Prostate gland (tissue), 2 donors: Measurements from ENCODE around the gene TTBK2. TPM values are rescaled to one million over a fixed set of nuclear protein-coding genes. Genes with fewer than 3 reads are reported as not detected.

Source experiments
- DNase-seq: peaks from one replicate; pipeline ENCODE4 v3.0.0-alpha.2; 2019; ENCODE audit warnings: low spot score
- H3K27ac ChIP-seq, 2 donors: fragments of 200-600 bp; sonication (generic); 2 replicates each; pipeline ENCODE4 v1.5.1; 2017 to 2019
- H3K27me3 ChIP-seq: fragments of 200-600 bp; sonication (generic); replicated peaks from 2 replicates; pipeline ENCODE4 v1.5.1; 2019; ENCODE audit not compliant: insufficient read depth
- H3K36me3 ChIP-seq, 2 donors: fragments of 200-600 bp; sonication (generic); 1 replicate in 1 of 2; 2 replicates in 1 of 2; pipeline versions ENCODE4 v1.5.1 to v1.8.1; 2017 to 2019
- H3K4me1 ChIP-seq: fragments of 200-600 bp; sonication (generic); replicated peaks from 2 replicates; pipeline ENCODE4 v1.5.1; 2019
- H3K4me3 ChIP-seq, 2 donors: fragments of 200-600 bp; sonication (generic); 2 replicates each; pipeline ENCODE4 v1.5.1; 2017 to 2019
- H3K9me3 ChIP-seq: fragments of 200-600 bp; sonication (generic); 2 replicates; pipeline ENCODE4 v1.5.1; 2017
- POLR2A ChIP-seq: fragments of 450-650 bp; IDR thresholded peaks from one replicate; pipeline ENCODE4 v1.6.1; 2016; ENCODE audit warnings: antibody characterized with exemption, mild to moderate bottlenecking
- POLR2AphosphoS5 ChIP-seq: sonication (generic); formaldehyde crosslinking; IDR thresholded peaks from one replicate; pipeline ENCODE4 v1.6.1; 2017; ENCODE audit warnings: antibody characterized with exemption
- WGBS: methylation state at CpG from one replicate; pipeline ENCODE4 v1.1.5; 2018; 5-methylcytosine and 5-hydroxymethylcytosine counted together
- intact Hi-C: fragments of 100-400 bp; cut with DNase I; formaldehyde crosslinking; loops from one replicate; pipeline ENCODE4 v1.14.2; 2022
- total RNA-seq, 2 donors: library from RNA; depleted of rRNA; stranded (reverse); fragments of >200 nt; gene quantifications; one replicate each; pipeline ENCODE4 v1.1.0, GENCODE V29; 2016
- TF ChIP-seq, protein P1 (sequence below), 4 experiments: fragments of 200-600 bp in 2 of 4; fragments of 450-650 bp in 2 of 4; sonication (generic) in 2 of 4; IDR thresholded peaks; 1 replicate in 3 of 4; 2 replicates in 1 of 4; pipeline ENCODE4 v1.5.1; 2016 to 2019; ENCODE audit warnings: antibody characterized with exemption in 4 of 4, mild to moderate bottlenecking in 2 of 4, moderate library complexity in 2 of 4

The TTBK2 gene
- total RNA-seq, 2 donors from 2014 or later = 20.4 to 30.3 TPM

DNA sequence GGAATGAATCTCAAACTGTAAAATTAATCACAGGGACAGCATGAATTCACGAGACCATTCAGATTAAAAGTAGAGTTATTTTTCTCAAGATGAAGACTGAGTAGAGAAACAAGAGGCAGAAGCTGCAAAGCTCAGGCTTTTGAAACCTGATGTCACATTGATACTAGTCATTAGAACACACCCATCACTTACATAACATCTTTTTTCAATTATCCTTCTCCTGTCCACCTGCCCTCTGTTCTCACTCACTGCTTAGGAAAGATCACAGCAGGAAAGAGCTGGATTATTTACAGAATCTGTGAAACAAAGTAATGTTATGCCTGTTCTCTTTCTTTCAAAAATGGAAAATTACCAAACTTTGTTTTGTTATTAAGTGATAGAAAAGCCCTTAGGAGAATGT, 111.7 kb downstream of the TTBK2 start:
- H3K27ac ChIP-seq = no peak overlapping the region
- H3K9me3 ChIP-seq = no peaks in the 10 kb centered on the region
- intact Hi-C loops = no loop called here
- H3K4me3 ChIP-seq = no peak overlapping the region
- 97% methylated on average over 1 of the region's 1 CpG for WGBS
- no peaks in the 10 kb centered on the region for H3K27me3 ChIP-seq
- H3K36me3 ChIP-seq = no peaks in the 10 kb centered on the region
- no peaks in the 10 kb centered on the region for H3K4me1 ChIP-seq
- TF ChIP-seq POLR2AphosphoS5 (no peak), POLR2A (no peak)
- TF ChIP-seq, protein P1, sequence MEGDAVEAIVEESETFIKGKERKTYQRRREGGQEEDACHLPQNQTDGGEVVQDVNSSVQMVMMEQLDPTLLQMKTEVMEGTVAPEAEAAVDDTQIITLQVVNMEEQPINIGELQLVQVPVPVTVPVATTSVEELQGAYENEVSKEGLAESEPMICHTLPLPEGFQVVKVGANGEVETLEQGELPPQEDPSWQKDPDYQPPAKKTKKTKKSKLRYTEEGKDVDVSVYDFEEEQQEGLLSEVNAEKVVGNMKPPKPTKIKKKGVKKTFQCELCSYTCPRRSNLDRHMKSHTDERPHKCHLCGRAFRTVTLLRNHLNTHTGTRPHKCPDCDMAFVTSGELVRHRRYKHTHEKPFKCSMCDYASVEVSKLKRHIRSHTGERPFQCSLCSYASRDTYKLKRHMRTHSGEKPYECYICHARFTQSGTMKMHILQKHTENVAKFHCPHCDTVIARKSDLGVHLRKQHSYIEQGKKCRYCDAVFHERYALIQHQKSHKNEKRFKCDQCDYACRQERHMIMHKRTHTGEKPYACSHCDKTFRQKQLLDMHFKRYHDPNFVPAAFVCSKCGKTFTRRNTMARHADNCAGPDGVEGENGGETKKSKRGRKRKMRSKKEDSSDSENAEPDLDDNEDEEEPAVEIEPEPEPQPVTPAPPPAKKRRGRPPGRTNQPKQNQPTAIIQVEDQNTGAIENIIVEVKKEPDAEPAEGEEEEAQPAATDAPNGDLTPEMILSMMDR (IDR thresholded peaks at IDR 0.05) = no peak
- DNase-seq = no peak

DNA sequence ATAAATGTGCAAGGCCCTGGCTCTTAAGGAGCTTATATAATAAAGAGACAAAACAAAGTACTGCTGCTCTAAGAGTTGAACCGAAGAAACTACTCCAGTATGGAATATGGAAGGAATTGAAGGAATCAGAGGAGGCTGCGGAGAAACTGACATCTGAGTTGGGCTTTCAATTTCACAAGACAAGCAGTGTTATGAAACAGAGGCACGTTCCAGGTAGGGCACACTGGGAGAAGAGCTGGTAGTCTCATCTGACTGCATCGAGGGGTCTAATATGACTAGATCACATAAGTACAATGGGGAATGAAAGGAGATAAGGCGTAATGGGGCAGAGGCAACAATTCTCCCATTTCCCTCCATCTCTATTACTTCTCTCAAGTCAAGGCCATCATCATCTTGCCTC, 115.3 kb downstream of the TTBK2 start:
- Histone ChIP-seq H3K27ac (no peak overlapping the region), H3K4me1 (no peaks in the 10 kb centered on the region), H3K4me3 (no peak overlapping the region), H3K27me3 (no peaks in the 10 kb centered on the region), H3K9me3 (no peaks in the 10 kb centered on the region), H3K36me3 (peaks cover 6 to 7% of the 10 kb centered on the region in 2 donors)
- intact Hi-C loops = no loop called here
- TF ChIP-seq POLR2A (no peak), POLR2AphosphoS5 (no peak)
- TF ChIP-seq, protein P1 (IDR thresholded peaks at IDR 0.05) = no peak
- no peak for DNase-seq
- 95% methylated on average over 5 of the region's 5 CpGs for WGBS

DNA sequence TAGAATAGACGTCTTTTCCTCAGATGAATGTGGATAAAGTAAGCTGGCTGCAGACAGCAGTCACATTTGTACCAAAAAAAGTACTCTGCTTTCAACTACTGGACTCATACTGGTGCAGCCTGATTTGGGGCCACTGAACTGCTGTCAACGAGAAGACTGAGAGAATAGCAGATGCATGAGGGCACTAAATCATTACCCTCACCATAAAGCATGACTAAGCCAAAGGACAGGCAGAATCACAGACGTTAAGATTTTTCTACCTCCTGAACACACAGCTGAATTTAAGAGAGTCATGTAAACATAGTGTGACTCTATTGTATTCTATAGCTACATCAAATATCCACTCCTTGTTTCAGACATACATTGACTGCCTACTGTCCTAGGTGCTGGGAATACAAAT, 115.8 kb downstream of the TTBK2 start:
- Histone ChIP-seq H3K27ac (no peak overlapping the region), H3K4me3 (no peak overlapping the region), H3K36me3 (peaks cover 6 to 7% of the 10 kb centered on the region in 2 donors), H3K4me1 (no peaks in the 10 kb centered on the region), H3K9me3 (no peaks in the 10 kb centered on the region), H3K27me3 (no peaks in the 10 kb centered on the region)
- TF ChIP-seq POLR2A (no peak), POLR2AphosphoS5 (no peak)
- TF ChIP-seq, protein P1 (IDR thresholded peaks at IDR 0.05) = no peak
- intact Hi-C loops = no loop called here
- WGBS = 56% methylated on average over 3 of the region's 3 CpGs
- no peak for DNase-seq

DNA sequence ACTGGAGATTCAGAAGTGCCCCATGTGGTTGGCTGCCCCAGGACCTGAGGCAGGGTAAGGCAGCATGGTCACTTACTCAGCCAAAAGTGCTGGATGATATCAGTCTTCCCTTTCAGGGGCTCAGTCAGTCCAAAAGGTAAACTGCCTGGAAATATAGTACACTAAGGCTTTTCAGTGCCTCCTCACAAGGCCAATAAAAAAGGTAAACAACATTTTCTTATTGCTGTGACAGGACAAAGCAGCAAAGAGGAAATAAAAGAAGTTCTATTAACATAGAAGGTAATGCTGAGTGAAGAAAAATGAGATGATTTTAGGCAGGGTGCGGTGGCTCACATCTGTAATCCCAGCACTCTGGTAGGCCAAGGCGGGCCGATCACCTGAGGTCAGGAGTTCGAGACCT, 117.1 kb downstream of the TTBK2 start:
- intact Hi-C loops = no loop called here
- H3K4me1 ChIP-seq = no peaks in the 10 kb centered on the region
- 89% methylated on average over 4 of the region's 4 CpGs for WGBS
- H3K4me3 ChIP-seq = no peak overlapping the region
- H3K27me3 ChIP-seq = no peaks in the 10 kb centered on the region
- TF ChIP-seq POLR2A (no peak), POLR2AphosphoS5 (peak; percentile 48)
- peak overlapping the region in 1 of 2 donors; percentile 27 for H3K27ac ChIP-seq
- H3K9me3 ChIP-seq = no peaks in the 10 kb centered on the region
- H3K36me3 ChIP-seq = peaks cover 6 to 7% of the 10 kb centered on the region in 2 donors
- no peak for DNase-seq

DNA sequence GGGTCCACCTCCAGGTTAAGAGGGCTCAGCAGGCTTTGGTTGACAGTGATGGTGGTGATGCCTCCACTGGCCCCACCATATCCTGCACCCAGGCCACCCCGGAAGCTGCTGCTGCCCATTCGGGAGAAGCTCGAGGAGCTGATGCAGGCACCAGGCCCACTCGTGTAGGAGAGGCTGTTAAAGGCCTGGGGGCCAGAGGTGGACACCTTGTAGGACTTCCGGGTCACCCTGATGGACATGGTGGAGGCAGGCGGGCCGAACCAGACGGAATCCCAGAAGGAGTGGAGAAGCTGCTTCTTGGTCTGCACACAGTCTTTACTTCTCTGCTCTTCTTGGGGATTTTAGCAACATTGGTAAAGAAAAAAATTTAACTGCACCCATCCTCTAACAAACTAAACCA, 118.4 kb downstream of the TTBK2 start:
- Histone ChIP-seq H3K9me3 (no peaks in the 10 kb centered on the region), H3K27ac (no peak overlapping the region), H3K4me3 (no peak overlapping the region), H3K36me3 (peaks cover 6 to 7% of the 10 kb centered on the region in 2 donors), H3K4me1 (no peaks in the 10 kb centered on the region), H3K27me3 (no peaks in the 10 kb centered on the region)
- DNase-seq = no peak
- intact Hi-C loops = no loop called here
- TF ChIP-seq, protein P1 (IDR thresholded peaks at IDR 0.05) = no peak
- TF ChIP-seq POLR2A (no peak), POLR2AphosphoS5 (no peak)
- 92% methylated on average over 8 of the region's 8 CpGs for WGBS
